ENCODE measurements around the gene ETS1.

DNA sequence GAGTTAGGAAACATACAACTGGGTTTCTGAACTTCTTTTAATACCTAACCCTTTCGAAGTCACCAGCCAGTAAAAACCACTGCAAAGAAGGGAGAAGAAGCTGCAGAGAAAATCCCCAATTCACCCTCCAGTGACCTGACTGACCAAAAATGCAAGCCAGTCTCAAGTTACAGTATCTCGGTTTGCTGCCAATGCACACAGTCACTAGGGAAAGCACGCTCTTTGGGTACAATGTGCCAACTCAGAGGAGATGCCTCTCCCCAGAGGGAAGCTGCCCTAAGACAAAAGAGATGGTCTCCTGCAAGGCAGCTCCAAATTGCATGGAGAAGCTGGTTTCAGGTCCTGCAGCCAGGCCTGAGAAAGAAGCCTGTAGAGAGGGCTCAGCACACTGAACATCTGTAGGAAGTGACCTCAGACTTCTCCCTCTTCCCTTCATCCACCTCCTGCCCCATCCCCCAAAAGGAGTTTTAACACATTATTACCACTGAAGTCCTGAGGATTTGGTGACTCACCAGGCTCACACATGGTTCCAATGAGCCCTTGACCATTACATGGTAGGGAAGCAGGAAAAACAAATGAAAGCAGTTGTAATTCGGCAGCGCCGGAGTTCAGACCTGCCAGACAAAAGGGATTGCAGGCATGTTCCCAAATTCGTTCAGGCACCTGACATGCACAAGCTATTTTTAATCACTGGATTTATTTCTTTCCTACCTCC, 90.1 kb downstream of the ETS1 start:
- TF ChIP-seq, protein P1, sequence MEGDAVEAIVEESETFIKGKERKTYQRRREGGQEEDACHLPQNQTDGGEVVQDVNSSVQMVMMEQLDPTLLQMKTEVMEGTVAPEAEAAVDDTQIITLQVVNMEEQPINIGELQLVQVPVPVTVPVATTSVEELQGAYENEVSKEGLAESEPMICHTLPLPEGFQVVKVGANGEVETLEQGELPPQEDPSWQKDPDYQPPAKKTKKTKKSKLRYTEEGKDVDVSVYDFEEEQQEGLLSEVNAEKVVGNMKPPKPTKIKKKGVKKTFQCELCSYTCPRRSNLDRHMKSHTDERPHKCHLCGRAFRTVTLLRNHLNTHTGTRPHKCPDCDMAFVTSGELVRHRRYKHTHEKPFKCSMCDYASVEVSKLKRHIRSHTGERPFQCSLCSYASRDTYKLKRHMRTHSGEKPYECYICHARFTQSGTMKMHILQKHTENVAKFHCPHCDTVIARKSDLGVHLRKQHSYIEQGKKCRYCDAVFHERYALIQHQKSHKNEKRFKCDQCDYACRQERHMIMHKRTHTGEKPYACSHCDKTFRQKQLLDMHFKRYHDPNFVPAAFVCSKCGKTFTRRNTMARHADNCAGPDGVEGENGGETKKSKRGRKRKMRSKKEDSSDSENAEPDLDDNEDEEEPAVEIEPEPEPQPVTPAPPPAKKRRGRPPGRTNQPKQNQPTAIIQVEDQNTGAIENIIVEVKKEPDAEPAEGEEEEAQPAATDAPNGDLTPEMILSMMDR (IDR thresholded peaks at IDR 0.05; ENCODE audit: poor library complexity, severe bottlenecking): no peak
- TF ChIP-seq RAD21 (conservative IDR thresholded peaks at IDR 0.05): no peak
- TF ChIP-seq EZH2 (IDR thresholded peaks at IDR 0.05; ENCODE audit: borderline replicate concordance, insufficient read depth, low read length, poor library complexity, severe bottlenecking): no peak
- no peak for TF ChIP-seq SMC3 (conservative IDR thresholded peaks at IDR 0.05; ENCODE audit: poor library complexity)
- no peak for TF ChIP-seq REST (IDR thresholded peaks at IDR 0.05; ENCODE audit: borderline replicate concordance)
- TF ChIP-seq POLR2AphosphoS5 (IDR thresholded peaks at IDR 0.05): no peak
- no peak for TF ChIP-seq TAF1 (IDR thresholded peaks at IDR 0.05; ENCODE audit: low read depth)
- TF ChIP-seq MXI1 (conservative IDR thresholded peaks at IDR 0.05; ENCODE audit: poor library complexity, severe bottlenecking): no peak
- no peak for TF ChIP-seq EP300 (conservative IDR thresholded peaks at IDR 0.05; ENCODE audit: poor library complexity, severe bottlenecking)
